ENCODE measurements around the gene LAMA5.

The LAMA5 gene

DNA sequence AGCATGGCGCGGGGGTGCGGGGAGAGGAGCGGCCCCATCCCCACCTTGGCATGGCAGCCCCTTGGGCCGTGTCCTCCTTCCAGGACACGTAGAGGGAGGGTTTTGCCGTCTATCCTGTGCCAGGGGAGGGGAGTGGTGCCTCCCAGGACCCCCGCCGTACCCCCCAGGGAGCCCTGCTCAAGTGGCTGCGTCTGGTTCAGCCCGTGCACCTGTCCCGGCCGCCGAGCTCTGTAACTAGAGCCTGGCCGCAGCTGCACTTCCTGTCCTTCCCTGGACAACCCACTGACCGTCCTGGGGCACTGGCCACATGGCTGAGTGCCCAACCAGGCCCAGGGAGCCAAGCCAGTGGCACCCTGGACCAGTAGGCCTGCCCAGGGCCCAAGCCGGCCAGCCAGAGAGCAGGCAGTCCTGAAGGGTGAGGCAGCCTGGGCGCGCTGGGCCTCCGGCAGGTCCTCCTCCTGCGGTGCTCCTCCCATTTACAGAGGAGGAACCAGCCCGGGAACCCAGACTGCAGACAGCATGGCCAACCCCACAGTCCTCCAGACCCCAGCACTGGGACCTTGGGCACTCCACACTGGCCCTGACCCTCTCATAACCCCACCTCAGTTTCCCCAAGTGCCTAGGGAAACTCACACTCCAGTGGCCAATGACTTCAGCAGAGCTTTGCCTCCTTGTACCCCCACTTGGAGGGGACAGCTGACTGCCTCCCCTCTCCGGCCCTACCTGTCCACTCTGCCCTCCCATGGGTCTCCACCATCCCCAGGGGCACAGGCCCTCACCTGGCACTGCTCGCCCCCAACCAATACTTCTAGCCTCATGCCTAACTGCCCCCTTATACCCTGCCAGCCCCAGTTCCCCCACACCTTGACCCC is 8.7 kb downstream of the LAMA5 start:
- DNase-seq, result no peak

- DNase-seq, result no peak
Observed at GRCh38 chr20:62357681-62358080, 9.4 kb downstream of the LAMA5 start.

GRCh38 chr20:62357187-62357667 is 9.9 kb downstream of the LAMA5 start:
- DNase-seq, result no peak

- DNase-seq, result no peak
Observed at GRCh38 chr20:62356589-62357186, 10.4 kb downstream of the LAMA5 start.

DNA sequence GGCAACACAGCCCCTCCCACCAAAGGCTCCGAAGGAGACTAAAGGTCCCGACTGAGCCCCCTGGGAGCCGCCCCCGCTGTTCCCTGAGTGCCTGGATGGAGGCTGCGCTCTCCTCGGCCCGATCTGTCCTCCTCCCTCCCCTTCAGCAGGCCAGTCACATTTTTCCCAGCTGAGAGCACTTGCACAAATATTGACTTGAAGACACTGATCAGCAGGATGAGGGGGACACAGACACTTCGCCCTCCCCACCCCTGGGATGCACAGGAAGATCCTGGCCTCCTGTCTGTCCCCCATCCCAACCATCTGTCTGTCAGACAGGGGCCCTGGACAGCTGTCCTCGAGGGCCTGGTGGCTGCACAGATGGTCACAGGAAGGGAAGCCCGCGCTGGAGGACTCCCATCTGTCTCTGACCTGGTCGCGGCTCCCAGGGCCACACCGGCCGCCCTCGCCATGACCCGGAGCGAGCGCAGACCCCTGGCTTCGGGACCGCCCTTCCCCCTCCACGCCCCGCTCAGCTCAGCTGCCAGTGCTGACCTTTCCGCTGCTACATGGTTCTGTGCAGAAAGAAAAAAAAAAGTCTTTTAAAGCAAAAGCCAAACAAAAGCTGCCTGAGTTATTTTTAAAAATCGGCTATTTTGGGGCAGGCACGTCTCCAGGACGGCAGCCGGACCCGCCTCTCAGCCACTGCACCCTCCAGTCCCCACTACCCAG is 11.1 kb downstream of the LAMA5 start:
- DNase-seq, result no peak

DNA sequence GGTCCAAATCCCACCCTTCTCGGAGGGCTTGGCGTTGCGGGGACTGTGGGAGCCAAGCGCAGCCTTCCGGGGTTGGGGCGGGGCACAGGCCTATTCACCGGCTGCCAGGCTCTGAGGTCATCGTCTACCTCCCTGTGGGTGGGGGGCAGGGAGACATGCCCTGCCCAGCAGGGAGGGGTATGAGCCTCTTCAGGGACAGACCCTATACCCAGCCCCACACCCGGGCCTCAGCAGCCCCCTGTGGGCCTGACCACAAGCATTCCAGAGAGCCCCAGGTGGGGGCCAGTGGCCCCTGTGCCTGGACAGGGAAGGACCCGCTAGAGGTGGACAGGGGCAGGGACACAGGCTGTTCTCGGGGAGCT is 11.6 kb downstream of the LAMA5 start:
- DNase-seq, result no peak

DNA sequence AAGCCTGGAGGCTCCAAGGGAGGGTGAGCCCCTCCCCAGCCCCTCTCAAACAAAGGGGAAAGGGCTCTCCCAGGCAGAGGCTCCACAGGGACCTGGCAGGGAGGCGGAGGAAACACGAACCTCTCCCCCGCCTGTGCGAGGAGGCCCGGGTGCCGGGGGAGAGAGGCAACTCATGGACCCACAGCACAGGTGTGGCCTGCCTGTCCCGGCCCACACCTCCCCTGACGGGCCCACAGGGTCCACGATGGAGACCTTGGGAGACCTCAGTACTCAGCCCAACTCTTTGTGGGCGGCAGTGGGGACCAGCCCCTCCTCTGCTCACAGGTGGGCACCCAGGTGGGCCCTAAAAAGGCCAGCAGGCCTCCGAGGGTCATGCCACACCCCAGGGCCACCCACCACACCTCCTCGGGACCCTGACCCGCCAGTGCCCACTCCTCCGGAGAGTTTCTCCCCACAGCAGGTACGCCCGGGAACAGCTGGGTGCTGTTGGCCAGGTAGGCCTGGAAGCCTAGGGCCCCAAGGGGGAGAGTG is 12.2 kb downstream of the LAMA5 start:
- no peak for DNase-seq

DNA sequence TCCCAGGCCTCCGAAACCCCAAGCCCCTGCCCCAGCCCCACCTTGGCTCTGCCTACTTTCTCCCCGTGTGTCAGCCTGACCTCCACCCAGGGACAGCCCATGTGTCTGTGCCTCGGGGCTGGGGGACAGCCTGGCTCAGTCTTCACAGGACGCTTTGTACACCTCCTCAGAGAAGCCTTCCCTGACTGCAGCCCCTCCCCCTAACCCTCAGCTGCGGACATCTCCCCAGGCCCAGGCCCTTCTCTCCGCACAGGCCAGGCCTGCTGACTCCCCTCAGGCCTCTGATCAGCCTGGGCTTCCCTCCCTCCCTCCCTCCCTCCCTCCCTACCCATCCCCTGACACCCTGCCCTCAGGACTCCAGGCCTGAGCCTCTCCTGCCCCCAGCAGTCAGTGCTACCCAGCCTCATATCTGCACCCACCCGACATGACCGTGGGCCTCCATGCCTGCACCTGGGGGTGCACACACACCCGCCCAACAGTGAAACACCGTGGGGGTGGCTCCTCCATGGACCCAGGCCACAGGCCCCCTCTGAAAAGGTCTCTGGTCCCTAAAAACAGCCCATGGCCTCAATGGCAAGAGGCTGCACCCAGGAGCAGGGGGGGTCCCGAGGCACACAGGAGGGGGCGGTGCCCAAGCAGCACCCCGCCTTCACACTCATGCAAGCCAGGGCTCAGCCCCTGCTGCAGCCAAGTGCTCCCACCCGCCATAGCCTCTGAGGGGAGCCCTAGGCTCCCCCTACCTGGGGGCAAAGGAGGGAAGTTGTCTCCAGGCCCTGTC is 12.9 kb downstream of the LAMA5 start:
- DNase-seq, result no peak

DNA sequence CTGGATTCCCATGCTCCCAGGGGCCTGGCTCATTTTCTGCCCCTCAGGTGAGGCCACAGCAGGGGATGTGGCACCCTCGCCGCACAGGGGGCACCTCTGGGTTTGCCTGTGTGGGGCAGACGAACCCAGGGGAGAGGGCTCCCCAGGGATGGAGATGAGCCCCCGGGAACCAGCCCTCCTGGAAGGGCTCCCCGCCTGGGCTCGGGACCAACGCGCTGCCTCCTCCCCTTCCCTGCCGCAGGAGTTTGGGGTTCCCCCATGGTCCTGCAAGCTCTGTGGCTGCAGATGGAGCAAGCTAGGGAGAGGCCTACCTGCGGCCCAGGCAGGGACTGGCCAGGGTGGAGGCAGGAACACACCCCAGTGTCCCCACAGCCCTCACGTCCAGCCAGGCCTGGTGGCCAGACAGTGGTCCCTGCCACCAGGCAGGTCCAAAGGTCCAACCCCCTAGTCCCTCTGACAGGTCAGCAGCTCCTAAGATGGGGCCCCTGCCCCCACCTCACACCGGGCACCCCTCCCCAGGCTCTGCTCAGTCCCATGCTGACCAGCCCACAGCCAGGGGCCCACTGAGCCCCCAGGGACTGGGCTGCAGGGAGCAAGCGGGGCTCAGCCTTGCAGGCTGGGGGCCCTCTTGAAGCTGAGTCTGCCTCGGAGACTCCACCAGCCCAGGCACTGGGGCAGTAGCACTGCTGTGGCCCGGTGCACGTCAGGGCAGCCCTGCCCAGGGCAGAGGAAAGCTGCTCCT is 13.7 kb downstream of the LAMA5 start:
- no peak for DNase-seq

DNA sequence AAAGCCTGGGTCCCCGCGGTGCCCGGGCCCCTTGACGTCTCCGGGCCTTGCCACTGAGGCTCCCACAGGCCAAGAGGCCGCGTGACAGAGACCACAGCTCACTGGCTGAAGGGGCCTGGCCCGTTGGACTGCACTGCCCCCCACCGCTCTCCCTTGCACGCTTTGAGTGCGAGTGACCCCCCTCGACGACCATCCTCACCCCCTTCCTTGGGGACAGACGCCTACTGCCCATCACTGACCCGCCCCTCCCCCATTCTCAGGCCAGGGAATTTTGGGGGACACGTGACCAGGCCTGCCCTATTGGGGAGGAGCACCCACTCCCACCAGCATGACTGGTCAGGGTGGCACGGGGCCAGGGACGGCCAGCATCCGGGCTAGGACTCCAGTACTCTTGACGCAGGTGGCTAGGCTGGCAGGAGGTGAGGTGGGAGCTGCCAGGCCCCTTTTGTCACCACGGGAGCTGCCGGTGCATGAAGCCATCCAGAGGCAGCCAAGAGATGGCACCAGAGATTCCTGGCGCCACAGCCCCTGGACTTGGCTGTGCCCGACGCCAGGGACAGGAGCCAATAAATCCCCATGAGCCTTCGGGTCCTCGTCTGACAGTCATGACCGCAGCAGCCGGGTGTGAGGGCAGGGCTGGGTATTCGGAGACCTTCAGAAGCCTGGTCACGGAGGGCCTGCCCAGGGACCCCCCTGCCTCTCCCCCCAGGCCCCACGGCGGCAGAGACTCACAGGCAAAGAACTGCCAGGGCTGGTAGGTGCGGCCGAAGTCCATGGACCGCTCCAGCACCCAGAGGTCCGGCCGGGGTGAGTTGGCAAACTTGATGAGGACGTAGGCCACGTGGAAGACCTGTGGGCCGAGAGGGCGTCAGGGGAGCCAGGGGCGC is 14.5 kb downstream of the LAMA5 start:
- DNase-seq, result no peak

DNA sequence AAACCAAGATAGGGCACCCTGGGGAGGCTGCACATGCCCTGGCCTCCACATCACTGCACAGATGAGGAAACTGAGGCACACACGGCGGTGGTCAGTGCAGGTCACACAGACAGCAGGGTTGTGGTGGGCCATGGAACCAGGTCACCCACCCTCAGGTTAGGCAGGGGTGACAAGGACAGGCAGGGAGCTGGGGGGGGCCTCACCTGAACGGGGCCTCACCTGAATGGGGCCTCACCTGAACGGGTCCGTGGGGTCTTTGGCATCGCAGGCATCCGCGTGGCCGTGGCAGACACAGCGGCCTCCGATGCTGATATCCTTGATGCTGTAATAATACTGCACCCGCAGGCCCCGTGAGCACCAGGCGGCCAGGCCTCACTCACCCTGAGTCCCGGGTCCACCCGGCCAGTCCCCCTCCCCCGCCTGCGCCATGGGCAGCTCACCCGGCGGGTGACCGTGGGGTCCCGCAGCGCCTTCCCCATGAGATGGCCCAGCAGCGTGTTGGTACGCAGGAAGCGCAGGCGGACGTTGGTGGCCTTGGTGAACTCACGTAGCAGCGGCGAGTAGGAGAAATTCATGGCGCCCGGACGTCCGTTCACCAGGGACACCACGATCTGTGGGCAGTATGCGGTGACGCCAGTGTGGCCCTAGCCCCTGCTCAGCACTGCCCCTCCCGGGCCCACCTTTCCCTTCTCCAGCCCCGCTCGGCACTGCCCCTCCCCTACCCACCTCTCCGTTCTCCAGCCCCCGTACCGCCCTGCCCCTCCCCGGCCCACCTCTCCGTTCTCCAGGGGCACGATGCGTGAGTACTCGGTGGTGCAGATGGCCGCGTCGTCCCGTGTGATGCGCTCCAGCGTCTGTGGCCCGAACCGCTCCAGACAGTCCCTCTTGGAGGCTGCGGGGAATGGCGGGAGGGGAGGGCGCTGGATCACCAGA is 15.4 kb downstream of the LAMA5 start:
- DNase-seq, result no peak

DNA sequence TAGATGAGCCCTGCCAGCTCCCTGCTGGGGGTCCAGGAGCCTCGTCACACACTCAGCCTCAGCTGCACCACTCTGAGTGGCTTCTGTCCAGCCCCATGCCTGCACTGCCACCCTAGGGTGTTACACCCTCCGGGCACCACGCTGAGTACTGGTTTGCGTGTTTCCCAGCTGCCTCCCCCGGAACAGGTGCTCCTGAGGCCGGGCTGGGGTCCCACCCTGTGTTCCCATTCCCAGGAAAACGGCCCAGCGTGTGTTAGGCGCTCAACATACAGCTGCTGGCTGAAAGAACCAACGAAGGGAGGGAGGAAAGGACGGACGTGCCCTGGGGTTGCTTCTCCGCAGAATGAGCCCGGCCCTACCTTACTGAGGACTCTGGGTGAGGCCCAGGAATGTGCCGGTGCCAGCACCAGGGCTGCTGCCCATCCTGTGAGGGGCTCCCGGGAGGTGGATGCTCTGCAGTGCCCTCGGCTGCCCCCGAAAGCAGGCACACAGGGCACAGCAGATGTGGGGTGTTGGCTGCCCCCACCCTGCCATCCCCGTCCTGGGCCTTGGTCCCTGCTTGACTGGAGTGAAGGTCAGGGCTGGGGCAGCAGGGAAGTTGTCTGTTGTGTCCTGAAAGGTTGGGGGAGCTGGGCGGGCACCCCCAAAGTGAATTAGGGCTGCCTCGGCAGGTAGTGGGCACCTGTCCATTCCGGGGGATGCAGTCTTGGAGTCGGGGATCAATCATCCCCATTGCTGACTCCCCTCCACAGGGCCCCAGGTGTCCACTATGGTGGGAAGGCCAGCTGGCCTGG is 16.3 kb downstream of the LAMA5 start:
- DNase-seq, result no peak

- DNase-seq, result no peak
Observed at GRCh38 chr20:62350098-62350628, 16.9 kb downstream of the LAMA5 start.

- DNase-seq, result no peak
Observed at GRCh38 chr20:62349556-62350097, 17.5 kb downstream of the LAMA5 start.

DNA sequence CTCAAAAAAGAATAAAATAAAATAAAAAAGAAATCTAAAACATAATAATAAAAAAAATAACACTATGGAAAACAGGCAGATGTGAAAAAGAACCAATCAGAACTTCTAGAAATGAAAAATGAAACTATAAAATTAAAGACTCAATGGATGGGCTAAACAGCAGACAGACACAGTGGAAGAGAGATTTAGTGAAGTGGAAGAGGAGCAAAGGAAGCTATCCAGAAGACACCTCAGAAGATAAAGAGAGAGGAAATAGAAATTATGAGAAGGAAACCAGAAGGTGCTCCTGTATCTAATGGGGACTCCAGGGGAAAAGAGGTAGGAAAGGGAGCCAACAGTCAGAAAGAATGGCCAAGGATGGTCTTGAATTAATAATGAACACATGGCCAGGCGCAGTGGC is 18.5 kb downstream of the LAMA5 start:
- no peak for DNase-seq

- no peak for DNase-seq
Observed at GRCh38 chr20:62347445-62347844, 19.7 kb downstream of the LAMA5 start.

GRCh38 chr20:62347151-62347404 is 20.0 kb downstream of the LAMA5 start:
- no peak for DNase-seq

DNA sequence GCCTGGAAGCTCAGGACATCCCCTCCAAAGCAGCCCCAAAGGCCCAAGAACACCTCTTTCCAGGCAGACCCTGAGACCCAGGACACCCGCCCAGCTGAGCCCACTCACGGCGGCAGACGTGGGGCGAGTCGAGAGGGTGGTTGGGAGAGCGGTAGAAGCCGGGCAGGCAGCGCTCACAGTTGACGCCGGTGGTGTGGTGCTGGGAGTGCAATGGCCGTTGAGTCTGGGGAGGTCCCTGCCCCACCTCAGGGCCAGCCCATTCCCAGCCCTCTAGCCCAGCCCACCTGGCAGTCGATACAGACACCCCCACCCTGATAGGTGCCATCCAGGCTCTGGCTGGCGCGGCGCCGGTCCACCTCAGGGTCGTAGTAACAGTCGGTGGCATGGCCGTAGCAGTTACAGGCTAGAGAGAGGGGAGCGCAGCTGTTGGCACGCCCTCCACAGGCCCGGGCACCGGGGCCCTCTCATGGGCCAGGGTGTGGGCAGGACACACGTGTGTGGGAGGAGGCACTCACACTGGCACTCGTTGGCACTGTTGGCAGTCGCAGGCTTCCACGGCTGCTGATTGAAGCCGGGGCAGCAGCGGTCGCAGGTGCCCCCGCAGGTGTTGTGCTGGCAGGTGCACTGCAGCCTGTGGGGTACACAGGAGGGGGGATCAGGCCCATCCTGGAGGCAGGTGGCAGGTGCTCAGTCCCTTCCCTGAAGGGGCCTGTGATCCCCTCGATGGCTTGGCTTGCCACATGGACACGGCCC is 20.5 kb downstream of the LAMA5 start:
- DNase-seq, result no peak

All from CD4-positive, alpha-beta T cell treated with Interleukin-21 for 1 hour (primary cell).